ENCODE measurements around the gene PRDM10.

DNA sequence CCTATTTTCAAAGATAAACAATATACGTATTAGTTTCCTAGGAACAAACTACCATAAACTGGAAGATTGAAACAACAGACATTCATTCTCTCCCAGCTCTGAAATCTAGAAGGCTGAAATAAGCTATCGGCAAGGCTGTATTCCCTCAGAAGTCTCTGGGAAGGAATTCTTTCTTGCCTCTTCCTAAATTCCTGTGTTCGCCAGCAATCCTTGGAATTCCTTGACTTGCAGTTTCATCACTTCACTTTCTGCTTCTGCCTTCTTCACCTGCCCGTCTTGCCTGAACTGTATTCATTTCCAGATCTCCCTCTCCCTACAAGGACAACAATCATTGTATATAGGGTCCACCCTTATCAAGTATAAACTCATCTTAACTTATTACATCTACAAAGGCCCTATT, 17.7 kb upstream of the PRDM10 start:
- TF ChIP-seq CTCF (IDR thresholded peaks at IDR 0.05; ENCODE audit: low read depth, low read length) (no peak), POLR2A (IDR thresholded peaks at IDR 0.05; ENCODE audit: extremely low read depth, insufficient read length) (no peak)

All from NB4 (cell line).